Mesendoderm (in vitro differentiated cells): ENCODE data around the gene NOC3L.

Experiments used
- DNase-seq: peaks from one replicate; pipeline ENCODE4 v3.0.0; 2013
- H2AK5ac ChIP-seq: 2 replicates; pipeline ENCODE4 v1.6.1; 2013; ENCODE audit warnings: low read length, inconsistent platforms
- H2BK120ac ChIP-seq: 2 replicates; pipeline ENCODE4 v1.6.1; 2013; ENCODE audit warnings: low read depth, mild to moderate bottlenecking, low read length, moderate library complexity, mixed read lengths
- H2BK15ac ChIP-seq: replicated peaks from 2 replicates; pipeline ENCODE4 v1.6.1; 2013; ENCODE audit warnings: low read depth, mild to moderate bottlenecking, moderate library complexity
- H2BK5ac ChIP-seq: 2 replicates; pipeline ENCODE4 v1.6.1; 2013; ENCODE audit warnings: low read length, inconsistent platforms
- H3K18ac ChIP-seq: 2 replicates; pipeline ENCODE4 v1.6.1; 2013; ENCODE audit warnings: mild to moderate bottlenecking, low read length, mixed read lengths
- H3K23ac ChIP-seq: one replicate; pipeline ENCODE4 v1.6.1; 2013; ENCODE audit warnings: low read length
- H3K27ac ChIP-seq: 2 replicates; pipeline ENCODE4 v1.5.1; 2013; ENCODE audit warnings: low read depth, mild to moderate bottlenecking, inconsistent platforms, low read length, moderate library complexity
- H3K27me3 ChIP-seq: 2 replicates; pipeline ENCODE4 v1.6.1; 2013; ENCODE audit warnings: low read length, control low read depth, mild to moderate bottlenecking, inconsistent platforms; ENCODE audit not compliant: insufficient read depth, poor library complexity
- H3K36me3 ChIP-seq: 2 replicates; pipeline ENCODE4 v1.6.1; 2013; ENCODE audit warnings: low read length, inconsistent platforms; ENCODE audit not compliant: control insufficient read depth, insufficient read depth
- H3K4ac ChIP-seq: one replicate; pipeline ENCODE4 v1.6.1; 2013; ENCODE audit warnings: low read depth, mild to moderate bottlenecking, low read length, moderate library complexity
- H3K4me1 ChIP-seq: 2 replicates; pipeline ENCODE4 v1.6.1; 2013; ENCODE audit warnings: low read depth, low read length, inconsistent platforms; ENCODE audit not compliant: control insufficient read depth
- H3K4me2 ChIP-seq: 2 replicates; pipeline ENCODE4 v1.6.1; 2013; ENCODE audit warnings: low read length
- H3K4me3 ChIP-seq: 2 replicates; pipeline ENCODE4 v1.5.1; 2013; ENCODE audit warnings: mild to moderate bottlenecking, low read length
- H3K56ac ChIP-seq: one replicate; pipeline ENCODE4 v1.6.1; 2013; ENCODE audit warnings: low read length
- H3K79me1 ChIP-seq: 2 replicates; pipeline ENCODE4 v1.6.1; 2013; ENCODE audit warnings: low read length, inconsistent platforms
- H3K79me2 ChIP-seq: 2 replicates; pipeline ENCODE4 v1.6.1; 2013; ENCODE audit warnings: mild to moderate bottlenecking, low read length; ENCODE audit not compliant: control insufficient read depth, insufficient read depth
- H3K9ac ChIP-seq: 2 replicates; pipeline ENCODE4 v1.6.1; 2013; ENCODE audit warnings: low read length, inconsistent platforms
- H4K5ac ChIP-seq: one replicate; pipeline ENCODE4 v1.6.1; 2013; ENCODE audit warnings: low read length
- H4K8ac ChIP-seq: one replicate; pipeline ENCODE4 v1.6.1; 2013; ENCODE audit warnings: low read depth, mild to moderate bottlenecking, control low read depth, low read length, moderate library complexity
- WGBS: extraction: QIAGEN DNeasy Blood & Tissue Kit; methylation state at CpG from one replicate; pipeline ENCODE4 v1.1.7; 2013; ENCODE audit warnings: low lambda C conversion rate, missing lambda C conversion rate; ENCODE audit not compliant: insufficient coverage; ENCODE audit errors: extremely low coverage; 5-methylcytosine and 5-hydroxymethylcytosine counted together

Gene NOC3L

GRCh38 chr10:94344522-94345122 is 18.1 kb downstream of the NOC3L start:
- H3K4me2 ChIP-seq: no peak overlapping the region
- H4K5ac ChIP-seq: no peak overlapping the region
- no peak overlapping the region for H3K4me3 ChIP-seq
- no peak for DNase-seq
- no peak overlapping the region for H3K23ac ChIP-seq
- H3K27me3 ChIP-seq: no peaks in the 10 kb centered on the region
- no peak overlapping the region for H4K8ac ChIP-seq
- no peak overlapping the region for H2BK5ac ChIP-seq
- H3K27ac ChIP-seq: no peak overlapping the region
- no peak overlapping the region for H3K56ac ChIP-seq
- H2BK15ac ChIP-seq: no peak overlapping the region
- H2BK120ac ChIP-seq: no peak overlapping the region
- no peak overlapping the region for H2AK5ac ChIP-seq
- H3K18ac ChIP-seq: no peak overlapping the region
- no peaks in the 10 kb centered on the region for H3K36me3 ChIP-seq
- no peaks in the 10 kb centered on the region for H3K79me1 ChIP-seq
- no peak overlapping the region for H3K4ac ChIP-seq
- no peaks in the 10 kb centered on the region for H3K4me1 ChIP-seq
- no CpG with 5 or more reads among the region's 6 CpGs for WGBS
- no peak overlapping the region for H3K9ac ChIP-seq
- H3K79me2 ChIP-seq: no peaks in the 10 kb centered on the region

GRCh38 chr10:94343151-94343550 is 19.6 kb downstream of the NOC3L start:
- DNase-seq: no peak
- no peak overlapping the region for H3K23ac ChIP-seq
- H2BK5ac ChIP-seq: no peak overlapping the region
- H2BK120ac ChIP-seq: no peak overlapping the region
- no peaks in the 10 kb centered on the region for H3K4me1 ChIP-seq
- H3K18ac ChIP-seq: no peak overlapping the region
- H4K5ac ChIP-seq: no peak overlapping the region
- no peaks in the 10 kb centered on the region for H3K27me3 ChIP-seq
- H3K79me2 ChIP-seq: no peaks in the 10 kb centered on the region
- no peak overlapping the region for H3K4me2 ChIP-seq
- H3K4me3 ChIP-seq: no peak overlapping the region
- no peak overlapping the region for H3K56ac ChIP-seq
- H3K9ac ChIP-seq: no peak overlapping the region
- no CpG with 5 or more reads among the region's 3 CpGs for WGBS
- H2BK15ac ChIP-seq: no peak overlapping the region
- no peak overlapping the region for H3K4ac ChIP-seq
- no peak overlapping the region for H2AK5ac ChIP-seq
- H3K79me1 ChIP-seq: no peaks in the 10 kb centered on the region
- no peak overlapping the region for H3K27ac ChIP-seq
- H3K36me3 ChIP-seq: no peaks in the 10 kb centered on the region
- no peak overlapping the region for H4K8ac ChIP-seq

- no CpG with 5 or more reads among the region's 3 CpGs for WGBS
- peaks cover 3% of the 10 kb centered on the region for H3K36me3 ChIP-seq
These were observed 27.9 kb downstream of the NOC3L start for GRCh38 chr10:94334857-94335256.

GRCh38 chr10:94333051-94333450 is 29.7 kb downstream of the NOC3L start:
- no peak overlapping the region for H4K5ac ChIP-seq
- H2BK5ac ChIP-seq: no peak overlapping the region
- no peak overlapping the region for H3K56ac ChIP-seq
- WGBS: no CpG with 5 or more reads among the region's 2 CpGs
- H3K4me3 ChIP-seq: no peak overlapping the region
- H3K4me1 ChIP-seq: no peaks in the 10 kb centered on the region
- no peak overlapping the region for H3K4me2 ChIP-seq
- no peak overlapping the region for H3K9ac ChIP-seq
- no peak overlapping the region for H2BK120ac ChIP-seq
- H3K36me3 ChIP-seq: peaks cover 3% of the 10 kb centered on the region
- no peak overlapping the region for H3K18ac ChIP-seq
- no peak overlapping the region for H4K8ac ChIP-seq
- H3K4ac ChIP-seq: no peak overlapping the region
- no peaks in the 10 kb centered on the region for H3K79me1 ChIP-seq
- no peak overlapping the region for H2BK15ac ChIP-seq
- no peak overlapping the region for H3K27ac ChIP-seq
- H3K23ac ChIP-seq: no peak overlapping the region
- no peak for DNase-seq
- H3K27me3 ChIP-seq: no peaks in the 10 kb centered on the region
- H2AK5ac ChIP-seq: no peak overlapping the region
- H3K79me2 ChIP-seq: no peaks in the 10 kb centered on the region

More at GRCh38 chr10:94334857-94335256, 27.9 kb downstream of the NOC3L start:
- Histone ChIP-seq H4K8ac (no peak overlapping the region), H3K4me2 (no peak overlapping the region), H3K4ac (no peak overlapping the region), H3K27me3 (no peaks in the 10 kb centered on the region), H2BK5ac (no peak overlapping the region), H3K4me3 (no peak overlapping the region), H2BK120ac (no peak overlapping the region), H3K56ac (no peak overlapping the region), H2AK5ac (no peak overlapping the region), H3K27ac (no peak overlapping the region), H3K18ac (no peak overlapping the region), H3K79me1 (no peaks in the 10 kb centered on the region), H3K23ac (no peak overlapping the region), H3K9ac (no peak overlapping the region), H3K79me2 (no peaks in the 10 kb centered on the region), H2BK15ac (no peak overlapping the region), H3K4me1 (no peaks in the 10 kb centered on the region), H4K5ac (no peak overlapping the region)
- DNase-seq: no peak

GRCh38 chr10:94328613-94329012 is 34.1 kb downstream of the NOC3L start:
- Histone ChIP-seq H3K4me3 (no peak overlapping the region), H3K56ac (no peak overlapping the region), H4K8ac (no peak overlapping the region), H3K4me1 (no peaks in the 10 kb centered on the region), H3K4ac (no peak overlapping the region), H3K36me3 (peaks cover 1% of the 10 kb centered on the region), H3K27ac (no peak overlapping the region), H4K5ac (no peak overlapping the region), H3K23ac (no peak overlapping the region), H3K79me1 (no peaks in the 10 kb centered on the region), H3K79me2 (no peaks in the 10 kb centered on the region), H3K4me2 (no peak overlapping the region), H2BK5ac (no peak overlapping the region), H2AK5ac (no peak overlapping the region), H3K27me3 (no peaks in the 10 kb centered on the region), H3K9ac (no peak overlapping the region), H2BK15ac (no peak overlapping the region), H2BK120ac (no peak overlapping the region), H3K18ac (no peak overlapping the region)
- WGBS: no CpG with 5 or more reads among the region's 3 CpGs
- DNase-seq: no peak

- Histone ChIP-seq H3K18ac (no peak overlapping the region), H3K9ac (no peak overlapping the region), H2BK5ac (no peak overlapping the region), H3K27me3 (no peaks in the 10 kb centered on the region), H3K56ac (no peak overlapping the region), H3K4me1 (no peaks in the 10 kb centered on the region), H4K5ac (no peak overlapping the region), H3K79me1 (no peaks in the 10 kb centered on the region), H3K23ac (no peak overlapping the region), H3K4me3 (no peak overlapping the region), H3K4ac (no peak overlapping the region), H3K79me2 (no peaks in the 10 kb centered on the region), H3K4me2 (no peak overlapping the region), H3K36me3 (peaks cover 1% of the 10 kb centered on the region), H2BK15ac (no peak overlapping the region), H2BK120ac (no peak overlapping the region), H4K8ac (no peak overlapping the region), H2AK5ac (no peak overlapping the region), H3K27ac (no peak overlapping the region)
- WGBS: no CpG with 5 or more reads among the region's 1 CpG
- no peak for DNase-seq
These were observed 35.1 kb downstream of the NOC3L start for GRCh38 chr10:94327649-94328048.
